Measurements from ENCODE around the gene TPBG.

The TPBG gene

GRCh38 chr6:82363428-82364086, at the start of gene TPBG:
TSS of gene TPBG (plus strand) at chr6:82363817. CDS start at chr6:82364962, 1,145 bp downstream.
- Histone ChIP-seq H3K36me3 (no peaks in the 10 kb centered on the region), H3K4me1 (peaks cover 0 to 20% (median 14%) of the 10 kb centered on the region in 4 donors), H3K27me3 (no peaks in the 10 kb centered on the region), H3K9me3 (no peaks in the 10 kb centered on the region), H3K4me3 (peak within 1 kb of the TSS; percentile 70 to 74), H3K27ac (peak within 1 kb of the TSS; percentile 78 to 79)
- peak; percentile 46 to 72 for DNase-seq
- intact Hi-C loops (cut with DNase I; ENCODE audit: low total_unique reads), result no loop called here
- peak in 1 of 2 experiments; percentile 29 for TF ChIP-seq CTCF (IDR thresholded peaks at IDR 0.05)

GRCh38 chr6:82322386-82322785, 41.2 kb upstream of the TPBG start:
- no peak for DNase-seq
- Histone ChIP-seq H3K36me3 (no peaks in the 10 kb centered on the region), H3K9me3 (no peaks in the 10 kb centered on the region), H3K4me1 (no peaks in the 10 kb centered on the region), H3K4me3 (no peak overlapping the region), H3K27ac (no peak overlapping the region), H3K27me3 (no peaks in the 10 kb centered on the region)
- no peak for TF ChIP-seq CTCF (IDR thresholded peaks at IDR 0.05)
- intact Hi-C loops (cut with DNase I; ENCODE audit: low total_unique reads), result no loop called here

- H3K4me3 ChIP-seq, result no peak overlapping the region
- no peaks in the 10 kb centered on the region for H3K9me3 ChIP-seq
- no peaks in the 10 kb centered on the region for H3K36me3 ChIP-seq
- intact Hi-C loops (cut with DNase I; ENCODE audit: low total_unique reads), result no loop called here
- H3K27me3 ChIP-seq, result no peaks in the 10 kb centered on the region
- H3K27ac ChIP-seq, result no peak overlapping the region
- H3K4me1 ChIP-seq, result no peaks in the 10 kb centered on the region
- no peak for DNase-seq
- TF ChIP-seq CTCF (IDR thresholded peaks at IDR 0.05), result no peak
Observed at GRCh38 chr6:82329766-82330165, 33.9 kb upstream of the TPBG start.

- no peak for DNase-seq
- TF ChIP-seq CTCF (IDR thresholded peaks at IDR 0.05), result no peak
- no peak overlapping the region for H3K27ac ChIP-seq
- H3K4me1 ChIP-seq, result no peaks in the 10 kb centered on the region
- H3K4me3 ChIP-seq, result no peak overlapping the region
- H3K36me3 ChIP-seq, result no peaks in the 10 kb centered on the region
- H3K9me3 ChIP-seq, result no peaks in the 10 kb centered on the region
- intact Hi-C loops (cut with DNase I; ENCODE audit: low total_unique reads), result no loop called here
- no peaks in the 10 kb centered on the region for H3K27me3 ChIP-seq
Observed at GRCh38 chr6:82330171-82330804, 33.3 kb upstream of the TPBG start.

GRCh38 chr6:82331031-82331773, 32.4 kb upstream of the TPBG start:
- Histone ChIP-seq H3K9me3 (no peaks in the 10 kb centered on the region), H3K27ac (no peak overlapping the region)

More at GRCh38 chr6:82331031-82331773, 32.4 kb upstream of the TPBG start:
- DNase-seq, result no peak
- H3K36me3 ChIP-seq, result no peaks in the 10 kb centered on the region
- intact Hi-C loops (cut with DNase I; ENCODE audit: low total_unique reads), result no loop called here
- no peaks in the 10 kb centered on the region for H3K27me3 ChIP-seq
- TF ChIP-seq CTCF (IDR thresholded peaks at IDR 0.05), result no peak
- no peaks in the 10 kb centered on the region for H3K4me1 ChIP-seq
- H3K4me3 ChIP-seq, result no peak overlapping the region
